GM23338 (cell line): ENCODE data around the gene SP9. TPM values are rescaled to one million over a fixed set of nuclear protein-coding genes. Genes with fewer than 3 reads are reported as not detected.

Experiments
- ATAC-seq: fragments of 200-7000 bp; cut with Tn5 transposase; 3 replicates; pipeline ENCODE4 v1.9.1; 2020
- DNase-seq: peaks from one replicate; pipeline ENCODE4 v3.0.0-alpha.2; 2015; ENCODE audit warnings: low spot score
- H2AFZ ChIP-seq: fragments of 200-600 bp; sonication (generic); 2 replicates; pipeline ENCODE4 v1.8.0; 2016; ENCODE audit warnings: antibody characterized with exemption, mild to moderate bottlenecking, moderate library complexity
- H3F3A ChIP-seq: fragments of 200-600 bp; sonication (generic); replicated peaks from 2 replicates; pipeline ENCODE4 v1.8.0; 2017; ENCODE audit warnings: antibody characterized with exemption, mixed run types, low read depth
- H3K27ac ChIP-seq: fragments of 200-600 bp; sonication (generic); 2 replicates; pipeline ENCODE4 v1.6.1; 2016; ENCODE audit warnings: low read depth
- H3K27me3 ChIP-seq: fragments of 200-600 bp; sonication (generic); 2 replicates; pipeline ENCODE4 v1.8.0; 2016; ENCODE audit warnings: mild to moderate bottlenecking, mixed run types, moderate library complexity; ENCODE audit not compliant: insufficient read depth
- H3K36me3 ChIP-seq: fragments of 200-600 bp; sonication (generic); 2 replicates; pipeline ENCODE4 v1.8.0; 2016; ENCODE audit warnings: mild to moderate bottlenecking; ENCODE audit not compliant: insufficient read depth
- H3K4me1 ChIP-seq: fragments of 200-600 bp; sonication (generic); 2 replicates; pipeline ENCODE4 v1.8.0; 2016; ENCODE audit warnings: mild to moderate bottlenecking, moderate library complexity; ENCODE audit not compliant: insufficient read depth
- H3K4me2 ChIP-seq: fragments of 200-600 bp; sonication (generic); 2 replicates; pipeline ENCODE4 v1.7.1; 2017; ENCODE audit warnings: mixed run types
- H3K4me3 ChIP-seq: fragments of 200-600 bp; sonication (generic); 2 replicates; pipeline ENCODE4 v1.6.1; 2016; ENCODE audit warnings: mixed run types
- H3K79me2 ChIP-seq: fragments of 200-600 bp; sonication (generic); replicated peaks from 2 replicates; pipeline ENCODE4 v1.8.0; 2017; ENCODE audit warnings: mild to moderate bottlenecking; ENCODE audit not compliant: insufficient read depth
- H3K9me2 ChIP-seq: fragments of 200-600 bp; sonication (generic); 2 replicates; pipeline ENCODE4 v1.8.0; 2017; ENCODE audit not compliant: insufficient read depth
- H4K20me1 ChIP-seq: fragments of 200-600 bp; sonication (generic); replicated peaks from 2 replicates; pipeline ENCODE4 v1.8.0; 2017; ENCODE audit warnings: mild to moderate bottlenecking; ENCODE audit not compliant: insufficient read depth
- H3K27ac Mint-ChIP-seq: 2 replicates; pipeline ENCODE4 v1.8.0; 2020; ENCODE audit warnings: inconsistent platforms, mild to moderate bottlenecking, moderate library complexity, mixed read lengths
- H3K27me3 Mint-ChIP-seq: 3 replicates; pipeline ENCODE4 v1.8.0; 2022; ENCODE audit warnings: low read depth, mild to moderate bottlenecking, moderate library complexity, mixed read lengths, inconsistent platforms; ENCODE audit not compliant: insufficient read depth, poor library complexity
- H3K36me3 Mint-ChIP-seq: 3 replicates; pipeline ENCODE4 v1.8.0; 2021; ENCODE audit warnings: low read depth, mild to moderate bottlenecking, inconsistent platforms, moderate library complexity, mixed read lengths
- H3K4me1 Mint-ChIP-seq: 3 replicates; pipeline ENCODE4 v1.8.0; 2020; ENCODE audit warnings: mild to moderate bottlenecking, inconsistent platforms, mixed read lengths
- H3K4me3 Mint-ChIP-seq: 3 replicates; pipeline ENCODE4 v1.8.0; 2021; ENCODE audit warnings: moderate library complexity, mild to moderate bottlenecking, inconsistent platforms, mixed read lengths
- H3K9me3 Mint-ChIP-seq: 3 replicates; pipeline ENCODE4 v1.8.0; 2020; ENCODE audit warnings: moderate library complexity, mild to moderate bottlenecking, inconsistent platforms, mixed read lengths
- CREB1 ChIP-seq: fragments of 250-450 bp; sonication (Bioruptor Pico); IDR thresholded peaks from 2 replicates; pipeline ENCODE4 v1.5.0; 2020; ENCODE audit warnings: low read depth, mild to moderate bottlenecking, moderate library complexity
- EZH2 ChIP-seq: fragments of 200-600 bp; sonication (generic); IDR thresholded peaks from one replicate; pipeline ENCODE4 v1.8.0; 2017; ENCODE audit warnings: antibody characterized with exemption, mild to moderate bottlenecking, low read depth; ENCODE audit not compliant: unreplicated experiment
- EZH2phosphoT487 ChIP-seq: fragments of 200-600 bp; sonication (generic); IDR thresholded peaks from one replicate; pipeline ENCODE4 v1.8.1; 2018; ENCODE audit warnings: antibody characterized with exemption; ENCODE audit not compliant: unreplicated experiment
- JUNB ChIP-seq: IDR thresholded peaks from one replicate; pipeline ENCODE4 v1.6.1; 2016; ENCODE audit warnings: antibody characterized with exemption; ENCODE audit not compliant: unreplicated experiment
- POLR2AphosphoS5 ChIP-seq: IDR thresholded peaks from 2 replicates; pipeline ENCODE4 v1.6.1; 2016; ENCODE audit warnings: antibody characterized with exemption, low read depth
- ZNF114 ChIP-seq: fragments of 250-450 bp; sonication (Bioruptor Pico); IDR thresholded peaks from 2 replicates; pipeline ENCODE4 v1.5.0; 2020; ENCODE audit warnings: mild to moderate bottlenecking, moderate library complexity
- polyA plus RNA-seq: library from polyadenylated mRNA; unstranded; fragments of >200 nt; fragmentation: Nextera tagmentation; extraction: Ambion mirVana; gene quantifications from 2 replicates; pipeline ENCODE4 v1.2.1, GENCODE V29; 2016
- total RNA-seq: library from RNA; depleted of rRNA; stranded (reverse); fragments of >200 nt; shearing (Covaris generic); gene quantifications from 2 replicates; pipeline ENCODE4 v1.2.3, GENCODE V29; 2014
- TF ChIP-seq, protein P1 (sequence below), 2 experiments: fragments of 200-600 bp in 1 of 2; sonication (generic) in 1 of 2; conservative IDR thresholded peaks; 2 replicates each; pipeline versions ENCODE4 v1.5.1 to v1.6.1; 2016 to 2017; ENCODE audit warnings: antibody characterized with exemption in 2 of 2, low read depth in 2 of 2, mild to moderate bottlenecking in 2 of 2, moderate library complexity in 1 of 2
- TF ChIP-seq, protein P2 (sequence below): fragments of 250-450 bp; sonication (Bioruptor Pico); IDR thresholded peaks from 2 replicates; pipeline ENCODE4 v1.5.0; 2020; ENCODE audit warnings: mild to moderate bottlenecking, moderate library complexity

The SP9 gene
- total and polyA plus RNA-seq, 2 experiments from 2014 or later = 0.49 TPM; not detected in 1

DNA sequence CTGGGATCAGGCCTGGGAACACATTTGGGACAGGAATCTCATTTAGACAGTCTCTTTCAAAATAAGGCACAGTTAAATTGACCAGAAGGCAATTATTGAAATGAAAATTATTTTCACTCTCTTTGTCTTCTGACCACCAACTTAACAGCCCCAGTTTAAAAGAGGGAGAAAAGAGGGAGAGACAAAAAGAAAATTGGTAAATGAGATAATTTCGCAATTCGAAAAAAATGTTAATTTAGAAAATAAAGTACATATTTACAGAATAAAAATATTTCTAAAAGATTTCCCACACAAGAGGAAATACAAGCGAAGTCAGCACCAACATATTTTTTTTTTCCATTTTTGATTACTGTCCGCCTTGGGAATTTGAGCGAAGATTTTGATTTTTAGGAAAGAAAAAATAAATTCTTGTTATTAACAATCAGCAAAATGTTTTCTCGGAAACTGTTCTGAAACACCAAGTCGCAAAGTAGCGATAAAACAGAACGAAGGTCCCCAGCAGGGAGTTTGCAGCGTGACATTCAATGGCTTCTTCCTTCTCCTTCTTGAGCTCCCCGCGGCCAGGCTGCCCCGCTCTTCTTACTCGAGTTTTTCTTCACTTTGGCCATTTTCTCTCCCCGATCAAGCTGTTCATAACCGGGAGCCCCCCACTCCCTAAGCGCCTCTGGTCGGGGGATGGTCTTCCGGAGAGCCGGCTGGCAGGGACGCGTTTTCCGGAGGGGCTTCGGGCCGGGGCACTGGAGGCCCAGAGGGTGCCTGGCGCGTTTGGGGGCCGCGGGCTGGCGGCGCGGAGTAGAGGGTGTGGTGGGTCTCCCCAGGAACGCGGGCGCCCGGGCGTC is 5.0 kb downstream of the SP9 start:
- TF ChIP-seq, protein P1, sequence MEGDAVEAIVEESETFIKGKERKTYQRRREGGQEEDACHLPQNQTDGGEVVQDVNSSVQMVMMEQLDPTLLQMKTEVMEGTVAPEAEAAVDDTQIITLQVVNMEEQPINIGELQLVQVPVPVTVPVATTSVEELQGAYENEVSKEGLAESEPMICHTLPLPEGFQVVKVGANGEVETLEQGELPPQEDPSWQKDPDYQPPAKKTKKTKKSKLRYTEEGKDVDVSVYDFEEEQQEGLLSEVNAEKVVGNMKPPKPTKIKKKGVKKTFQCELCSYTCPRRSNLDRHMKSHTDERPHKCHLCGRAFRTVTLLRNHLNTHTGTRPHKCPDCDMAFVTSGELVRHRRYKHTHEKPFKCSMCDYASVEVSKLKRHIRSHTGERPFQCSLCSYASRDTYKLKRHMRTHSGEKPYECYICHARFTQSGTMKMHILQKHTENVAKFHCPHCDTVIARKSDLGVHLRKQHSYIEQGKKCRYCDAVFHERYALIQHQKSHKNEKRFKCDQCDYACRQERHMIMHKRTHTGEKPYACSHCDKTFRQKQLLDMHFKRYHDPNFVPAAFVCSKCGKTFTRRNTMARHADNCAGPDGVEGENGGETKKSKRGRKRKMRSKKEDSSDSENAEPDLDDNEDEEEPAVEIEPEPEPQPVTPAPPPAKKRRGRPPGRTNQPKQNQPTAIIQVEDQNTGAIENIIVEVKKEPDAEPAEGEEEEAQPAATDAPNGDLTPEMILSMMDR (conservative IDR thresholded peaks at IDR 0.05; ENCODE audit: low read depth in 2 of 2) = no peak
- TF ChIP-seq EZH2 (peak; percentile 95), JUNB (no peak), EZH2phosphoT487 (peak; percentile 86)
- peaks cover 42% of the 10 kb centered on the region for H3K4me1 ChIP-seq
- H3K36me3 ChIP-seq = no peaks in the 10 kb centered on the region
- peaks cover 15% of the 10 kb centered on the region for H3F3A ChIP-seq
- peak overlapping the region; percentile 89 for H3K4me2 ChIP-seq
- Mint-ChIP-seq H3K4me1 (peaks cover 53% of the 10 kb centered on the region), H3K4me3 (peak overlapping the region; percentile 66), H3K27ac (no peak overlapping the region), H3K27me3 (peaks cover 95% of the 10 kb centered on the region), H3K9me3 (peaks cover 12% of the 10 kb centered on the region), H3K36me3 (peaks cover 5% of the 10 kb centered on the region; the same call in 1 of the 3 replicates)
- 0 out of 2 replicates have a peak, but pooled peaks cover 4% of the 10 kb centered on the region for H4K20me1 ChIP-seq
- peak overlapping the region; percentile 66 for H3K4me3 ChIP-seq
- no peaks in the 10 kb centered on the region for H3K79me2 ChIP-seq
- 0 out of 2 replicates have a peak overlapping the region, but pooled peaks have one; percentile 40 for H2AFZ ChIP-seq
- H3K27me3 ChIP-seq = peaks cover 100% of the 10 kb centered on the region
- peak; percentile 53 for DNase-seq
- ATAC-seq = no peak
- no peak overlapping the region for H3K27ac ChIP-seq
- no peaks in the 10 kb centered on the region for H3K9me2 ChIP-seq

DNA sequence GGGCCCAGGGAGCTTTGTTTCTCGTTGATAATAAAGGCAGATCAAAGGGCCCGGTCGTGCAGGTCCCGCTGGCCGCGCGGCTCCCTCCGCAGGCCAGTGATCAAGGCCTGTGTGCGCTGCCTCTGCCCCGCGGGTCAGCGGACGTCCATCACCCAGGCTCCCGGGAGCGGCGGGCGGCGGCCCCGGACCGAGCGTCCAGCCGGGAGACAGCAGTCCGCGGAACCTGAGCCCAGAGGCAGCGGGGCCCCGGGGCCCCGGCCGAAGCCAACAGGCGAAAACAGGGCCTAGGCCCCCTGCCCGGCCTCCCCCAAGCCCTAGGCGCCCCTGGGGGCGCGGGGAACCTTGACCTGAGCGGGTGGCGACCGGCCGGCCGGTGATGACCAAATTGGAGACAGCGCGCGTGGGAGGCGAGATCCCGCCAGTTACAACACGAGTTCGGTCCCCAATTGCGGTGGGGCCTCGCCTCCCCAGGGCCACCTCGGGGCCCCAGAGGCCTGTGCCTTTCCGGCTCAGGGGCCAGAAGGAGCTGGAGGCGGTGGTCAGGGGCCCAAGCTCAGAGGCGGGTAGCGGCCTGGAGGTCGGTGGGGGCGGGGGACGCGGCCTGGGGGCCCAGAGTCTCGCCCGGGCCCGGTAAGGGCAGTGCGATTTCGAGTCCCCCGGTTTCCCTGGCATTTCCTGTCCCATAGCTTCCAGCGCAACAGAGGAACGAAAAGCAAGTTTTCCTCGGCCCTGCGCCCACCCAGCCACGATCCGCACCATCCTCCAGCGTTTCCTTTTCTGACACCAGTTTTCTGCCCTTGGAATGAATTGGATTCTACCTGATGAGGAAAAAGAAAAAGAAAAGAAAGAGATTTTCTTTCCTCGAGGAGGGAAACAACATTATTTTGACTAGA is 5.9 kb downstream of the SP9 start:
- H3K4me3 ChIP-seq = peak overlapping the region; percentile 66
- no peak overlapping the region for H3K27ac ChIP-seq
- H3K4me1 Mint-ChIP-seq = peaks cover 52% of the 10 kb centered on the region
- peak overlapping the region; percentile 89 for H3K4me2 ChIP-seq
- H3K79me2 ChIP-seq = no peaks in the 10 kb centered on the region
- H3K27me3 ChIP-seq = peaks cover 100% of the 10 kb centered on the region
- H2AFZ ChIP-seq = 0 out of 2 replicates have a peak overlapping the region, but pooled peaks have one; percentile 40
- peak overlapping the region; percentile 71 for H3K4me3 Mint-ChIP-seq
- H3K4me1 ChIP-seq = peaks cover 43% of the 10 kb centered on the region
- H3K27me3 Mint-ChIP-seq = peaks cover 92% of the 10 kb centered on the region
- no peaks in the 10 kb centered on the region for H3K36me3 ChIP-seq
- no peaks in the 10 kb centered on the region for H3K9me2 ChIP-seq
- no peak overlapping the region for H3K27ac Mint-ChIP-seq
- H4K20me1 ChIP-seq = no peaks in the 10 kb centered on the region
- peak; percentile 5 for ATAC-seq
- peaks cover 5% of the 10 kb centered on the region; the same call in 1 of the 3 replicates for H3K36me3 Mint-ChIP-seq
- H3K9me3 Mint-ChIP-seq = peaks cover 7% of the 10 kb centered on the region; the same call in 2 of the 3 replicates
- peaks cover 7% of the 10 kb centered on the region for H3F3A ChIP-seq
- DNase-seq = peak; percentile 72
- TF ChIP-seq ZNF114 (CRISPR knock-in tag) = no peak
- TF ChIP-seq, protein P2, sequence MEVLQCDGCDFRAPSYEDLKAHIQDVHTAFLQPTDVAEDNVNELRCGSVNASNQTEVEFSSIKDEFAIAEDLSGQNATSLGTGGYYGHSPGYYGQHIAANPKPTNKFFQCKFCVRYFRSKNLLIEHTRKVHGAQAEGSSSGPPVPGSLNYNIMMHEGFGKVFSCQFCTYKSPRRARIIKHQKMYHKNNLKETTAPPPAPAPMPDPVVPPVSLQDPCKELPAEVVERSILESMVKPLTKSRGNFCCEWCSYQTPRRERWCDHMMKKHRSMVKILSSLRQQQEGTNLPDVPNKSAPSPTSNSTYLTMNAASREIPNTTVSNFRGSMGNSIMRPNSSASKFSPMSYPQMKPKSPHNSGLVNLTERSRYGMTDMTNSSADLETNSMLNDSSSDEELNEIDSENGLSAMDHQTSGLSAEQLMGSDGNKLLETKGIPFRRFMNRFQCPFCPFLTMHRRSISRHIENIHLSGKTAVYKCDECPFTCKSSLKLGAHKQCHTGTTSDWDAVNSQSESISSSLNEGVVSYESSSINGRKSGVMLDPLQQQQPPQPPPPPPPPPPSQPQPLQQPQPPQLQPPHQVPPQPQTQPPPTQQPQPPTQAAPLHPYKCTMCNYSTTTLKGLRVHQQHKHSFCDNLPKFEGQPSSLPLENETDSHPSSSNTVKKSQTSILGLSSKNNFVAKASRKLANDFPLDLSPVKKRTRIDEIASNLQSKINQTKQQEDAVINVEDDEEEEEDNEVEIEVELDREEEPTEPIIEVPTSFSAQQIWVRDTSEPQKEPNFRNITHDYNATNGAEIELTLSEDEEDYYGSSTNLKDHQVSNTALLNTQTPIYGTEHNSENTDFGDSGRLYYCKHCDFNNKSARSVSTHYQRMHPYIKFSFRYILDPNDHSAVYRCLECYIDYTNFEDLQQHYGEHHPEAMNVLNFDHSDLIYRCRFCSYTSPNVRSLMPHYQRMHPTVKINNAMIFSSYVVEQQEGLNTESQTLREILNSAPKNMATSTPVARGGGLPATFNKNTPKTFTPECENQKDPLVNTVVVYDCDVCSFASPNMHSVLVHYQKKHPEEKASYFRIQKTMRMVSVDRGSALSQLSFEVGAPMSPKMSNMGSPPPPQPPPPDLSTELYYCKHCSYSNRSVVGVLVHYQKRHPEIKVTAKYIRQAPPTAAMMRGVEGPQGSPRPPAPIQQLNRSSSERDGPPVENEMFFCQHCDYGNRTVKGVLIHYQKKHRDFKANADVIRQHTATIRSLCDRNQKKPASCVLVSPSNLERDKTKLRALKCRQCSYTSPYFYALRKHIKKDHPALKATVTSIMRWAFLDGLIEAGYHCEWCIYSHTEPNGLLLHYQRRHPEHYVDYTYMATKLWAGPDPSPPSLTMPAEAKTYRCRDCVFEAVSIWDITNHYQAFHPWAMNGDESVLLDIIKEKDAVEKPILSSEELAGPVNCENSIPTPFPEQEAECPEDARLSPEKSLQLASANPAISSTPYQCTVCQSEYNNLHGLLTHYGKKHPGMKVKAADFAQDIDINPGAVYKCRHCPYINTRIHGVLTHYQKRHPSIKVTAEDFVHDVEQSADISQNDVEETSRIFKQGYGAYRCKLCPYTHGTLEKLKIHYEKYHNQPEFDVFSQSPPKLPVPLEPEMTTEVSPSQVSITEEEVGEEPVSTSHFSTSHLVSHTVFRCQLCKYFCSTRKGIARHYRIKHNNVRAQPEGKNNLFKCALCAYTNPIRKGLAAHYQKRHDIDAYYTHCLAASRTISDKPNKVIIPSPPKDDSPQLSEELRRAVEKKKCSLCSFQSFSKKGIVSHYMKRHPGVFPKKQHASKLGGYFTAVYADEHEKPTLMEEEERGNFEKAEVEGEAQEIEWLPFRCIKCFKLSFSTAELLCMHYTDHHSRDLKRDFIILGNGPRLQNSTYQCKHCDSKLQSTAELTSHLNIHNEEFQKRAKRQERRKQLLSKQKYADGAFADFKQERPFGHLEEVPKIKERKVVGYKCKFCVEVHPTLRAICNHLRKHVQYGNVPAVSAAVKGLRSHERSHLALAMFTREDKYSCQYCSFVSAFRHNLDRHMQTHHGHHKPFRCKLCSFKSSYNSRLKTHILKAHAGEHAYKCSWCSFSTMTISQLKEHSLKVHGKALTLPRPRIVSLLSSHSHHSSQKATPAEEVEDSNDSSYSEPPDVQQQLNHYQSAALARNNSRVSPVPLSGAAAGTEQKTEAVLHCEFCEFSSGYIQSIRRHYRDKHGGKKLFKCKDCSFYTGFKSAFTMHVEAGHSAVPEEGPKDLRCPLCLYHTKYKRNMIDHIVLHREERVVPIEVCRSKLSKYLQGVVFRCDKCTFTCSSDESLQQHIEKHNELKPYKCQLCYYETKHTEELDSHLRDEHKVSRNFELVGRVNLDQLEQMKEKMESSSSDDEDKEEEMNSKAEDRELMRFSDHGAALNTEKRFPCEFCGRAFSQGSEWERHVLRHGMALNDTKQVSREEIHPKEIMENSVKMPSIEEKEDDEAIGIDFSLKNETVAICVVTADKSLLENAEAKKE (CRISPR knock-in tag) = no peak
- TF ChIP-seq POLR2AphosphoS5 = no peak
- no peak for TF ChIP-seq CREB1 (CRISPR knock-in tag)
